ENCODE measurements around the gene EDA. TPM values are rescaled to one million over a fixed set of nuclear protein-coding genes. Genes with fewer than 3 reads are reported as not detected.
"Not testable (repeated sequence)": the region's sequence is repeated elsewhere in the genome, so short reads cannot be mapped to it uniquely, and the experiment has no call there.

The EDA gene
- total RNA-seq, 1 donor, result under 0.01 TPM

- no peaks in the 10 kb centered on the region for H3K4me1 ChIP-seq (ENCODE audit: insufficient read depth, low read length)
- H3K27me3 ChIP-seq (ENCODE audit: insufficient read depth, low read length), result peaks cover 9% of the 10 kb centered on the region
- no peaks in the 10 kb centered on the region for H3K36me3 ChIP-seq (ENCODE audit: insufficient read depth, low read length)
- no peak for DNase-seq (ENCODE audit: insufficient read length, low spot score, missing footprints)
- H4K20me1 ChIP-seq (ENCODE audit: insufficient read depth, low read length), result no peaks in the 10 kb centered on the region
- H3K4me3 ChIP-seq (ENCODE audit: insufficient read depth, low read length), result no peak overlapping the region
- H3K4me2 ChIP-seq (ENCODE audit: insufficient read depth, low read length), result no peak overlapping the region
- H2AFZ ChIP-seq (ENCODE audit: low read length), result no peak overlapping the region
- H3K9me3 ChIP-seq (ENCODE audit: low read depth, low read length), result no peaks in the 10 kb centered on the region
- H3K27ac ChIP-seq (ENCODE audit: low read depth, low read length), result no peak overlapping the region
- no peak for TF ChIP-seq CTCF (IDR thresholded peaks at IDR 0.05; ENCODE audit: extremely low read depth, low read depth, low read length)
- no peaks in the 10 kb centered on the region for H3K79me2 ChIP-seq (ENCODE audit: insufficient read depth, low read length)
Observed at GRCh38 chrX:69991685-69992084, 375.8 kb downstream of the EDA start.

DNA sequence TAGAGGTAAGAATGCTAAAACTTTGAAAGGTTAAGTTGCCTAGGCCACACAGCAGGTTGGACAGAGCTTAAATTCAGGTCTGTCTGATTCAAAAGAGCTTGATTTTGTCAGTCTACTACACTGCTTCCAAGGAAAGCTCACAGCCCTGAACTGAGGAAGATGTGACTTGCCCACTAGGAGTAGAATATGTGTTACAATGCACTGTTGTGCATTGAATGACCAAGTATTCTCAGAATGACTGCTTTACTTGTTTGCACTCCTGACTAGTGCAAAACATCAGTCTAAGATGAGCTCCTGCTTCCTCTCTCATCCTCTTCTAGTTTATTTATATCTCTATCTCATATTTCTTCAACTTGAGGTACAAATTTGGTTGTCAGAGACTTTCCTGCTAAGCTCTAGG lies 377.6 kb downstream of the EDA start:
- DNase-seq (ENCODE audit: insufficient read length, low spot score, missing footprints), result no peak
- Histone ChIP-seq H2AFZ (ENCODE audit: low read length) (no peak overlapping the region), H3K4me3 (ENCODE audit: insufficient read depth, low read length) (no peak overlapping the region), H3K4me2 (ENCODE audit: insufficient read depth, low read length) (no peak overlapping the region), H3K27me3 (ENCODE audit: insufficient read depth, low read length) (peaks cover 9% of the 10 kb centered on the region), H3K9me3 (ENCODE audit: low read depth, low read length) (no peaks in the 10 kb centered on the region), H3K79me2 (ENCODE audit: insufficient read depth, low read length) (no peaks in the 10 kb centered on the region), H3K36me3 (ENCODE audit: insufficient read depth, low read length) (no peaks in the 10 kb centered on the region), H3K4me1 (ENCODE audit: insufficient read depth, low read length) (no peaks in the 10 kb centered on the region), H4K20me1 (ENCODE audit: insufficient read depth, low read length) (no peaks in the 10 kb centered on the region), H3K27ac (ENCODE audit: low read depth, low read length) (no peak overlapping the region)
- no peak for TF ChIP-seq CTCF (IDR thresholded peaks at IDR 0.05; ENCODE audit: extremely low read depth, low read depth, low read length)

- no peak for DNase-seq (ENCODE audit: insufficient read length, low spot score, missing footprints)
- Histone ChIP-seq H3K36me3 (ENCODE audit: insufficient read depth, low read length) (no peaks in the 10 kb centered on the region), H3K4me3 (ENCODE audit: insufficient read depth, low read length) (no peak overlapping the region), H4K20me1 (ENCODE audit: insufficient read depth, low read length) (no peaks in the 10 kb centered on the region), H3K27me3 (ENCODE audit: insufficient read depth, low read length) (peaks cover 11% of the 10 kb centered on the region), H2AFZ (ENCODE audit: low read length) (no peak overlapping the region), H3K4me2 (ENCODE audit: insufficient read depth, low read length) (no peak overlapping the region), H3K9me3 (ENCODE audit: low read depth, low read length) (no peaks in the 10 kb centered on the region), H3K79me2 (ENCODE audit: insufficient read depth, low read length) (no peaks in the 10 kb centered on the region), H3K27ac (ENCODE audit: low read depth, low read length) (no peak overlapping the region), H3K4me1 (ENCODE audit: insufficient read depth, low read length) (no peaks in the 10 kb centered on the region)
- no peak for TF ChIP-seq CTCF (IDR thresholded peaks at IDR 0.05; ENCODE audit: extremely low read depth, low read depth, low read length)
Observed at GRCh38 chrX:69995362-69996112, 379.6 kb downstream of the EDA start.

- no peak overlapping the region for H3K4me3 ChIP-seq (ENCODE audit: insufficient read depth, low read length)
- no peak for TF ChIP-seq CTCF (IDR thresholded peaks at IDR 0.05; ENCODE audit: extremely low read depth, low read depth, low read length)
- no peaks in the 10 kb centered on the region for H3K79me2 ChIP-seq (ENCODE audit: insufficient read depth, low read length)
- H3K4me2 ChIP-seq (ENCODE audit: insufficient read depth, low read length), result no peak overlapping the region
- H4K20me1 ChIP-seq (ENCODE audit: insufficient read depth, low read length), result no peaks in the 10 kb centered on the region
- H3K27ac ChIP-seq (ENCODE audit: low read depth, low read length), result no peak overlapping the region
- H3K27me3 ChIP-seq (ENCODE audit: insufficient read depth, low read length), result peaks cover 11% of the 10 kb centered on the region
- no peaks in the 10 kb centered on the region for H3K36me3 ChIP-seq (ENCODE audit: insufficient read depth, low read length)
- no peak overlapping the region for H2AFZ ChIP-seq (ENCODE audit: low read length)
- H3K9me3 ChIP-seq (ENCODE audit: low read depth, low read length), result no peaks in the 10 kb centered on the region
- peak; percentile 50 for DNase-seq (ENCODE audit: insufficient read length, low spot score, missing footprints)
- no peaks in the 10 kb centered on the region for H3K4me1 ChIP-seq (ENCODE audit: insufficient read depth, low read length)
Observed at GRCh38 chrX:69996113-69996468, 380.2 kb downstream of the EDA start.

GRCh38 chrX:69998299-69998698 lies 382.4 kb downstream of the EDA start:
- not testable (repeated sequence) for H3K36me3 ChIP-seq (ENCODE audit: insufficient read depth, low read length); H3K9me3 ChIP-seq (ENCODE audit: low read depth, low read length); H3K4me1 ChIP-seq (ENCODE audit: insufficient read depth, low read length); DNase-seq (ENCODE audit: insufficient read length, low spot score, missing footprints); H3K27ac ChIP-seq (ENCODE audit: low read depth, low read length); H4K20me1 ChIP-seq (ENCODE audit: insufficient read depth, low read length); H2AFZ ChIP-seq (ENCODE audit: low read length); H3K4me2 ChIP-seq (ENCODE audit: insufficient read depth, low read length); H3K79me2 ChIP-seq (ENCODE audit: insufficient read depth, low read length); H3K4me3 ChIP-seq (ENCODE audit: insufficient read depth, low read length)
- H3K27me3 ChIP-seq (ENCODE audit: insufficient read depth, low read length), result peaks cover 11% of the 10 kb centered on the region

Measured in osteoblast (primary cell).